GM21825 (cell line): ENCODE data around the gene MAP3K3.
A peak's percentile ranks its signal among the peaks of the same experiment; 100 is the strongest.

ENCODE experiments used
- ATAC-seq: cut with Tn5 transposase; IDR thresholded peaks from one replicate; pipeline ENCODE4 v1.9.1; 2021; ENCODE audit warnings: mild to moderate bottlenecking, moderate library complexity; ENCODE audit not compliant: unreplicated experiment

The MAP3K3 gene

DNA sequence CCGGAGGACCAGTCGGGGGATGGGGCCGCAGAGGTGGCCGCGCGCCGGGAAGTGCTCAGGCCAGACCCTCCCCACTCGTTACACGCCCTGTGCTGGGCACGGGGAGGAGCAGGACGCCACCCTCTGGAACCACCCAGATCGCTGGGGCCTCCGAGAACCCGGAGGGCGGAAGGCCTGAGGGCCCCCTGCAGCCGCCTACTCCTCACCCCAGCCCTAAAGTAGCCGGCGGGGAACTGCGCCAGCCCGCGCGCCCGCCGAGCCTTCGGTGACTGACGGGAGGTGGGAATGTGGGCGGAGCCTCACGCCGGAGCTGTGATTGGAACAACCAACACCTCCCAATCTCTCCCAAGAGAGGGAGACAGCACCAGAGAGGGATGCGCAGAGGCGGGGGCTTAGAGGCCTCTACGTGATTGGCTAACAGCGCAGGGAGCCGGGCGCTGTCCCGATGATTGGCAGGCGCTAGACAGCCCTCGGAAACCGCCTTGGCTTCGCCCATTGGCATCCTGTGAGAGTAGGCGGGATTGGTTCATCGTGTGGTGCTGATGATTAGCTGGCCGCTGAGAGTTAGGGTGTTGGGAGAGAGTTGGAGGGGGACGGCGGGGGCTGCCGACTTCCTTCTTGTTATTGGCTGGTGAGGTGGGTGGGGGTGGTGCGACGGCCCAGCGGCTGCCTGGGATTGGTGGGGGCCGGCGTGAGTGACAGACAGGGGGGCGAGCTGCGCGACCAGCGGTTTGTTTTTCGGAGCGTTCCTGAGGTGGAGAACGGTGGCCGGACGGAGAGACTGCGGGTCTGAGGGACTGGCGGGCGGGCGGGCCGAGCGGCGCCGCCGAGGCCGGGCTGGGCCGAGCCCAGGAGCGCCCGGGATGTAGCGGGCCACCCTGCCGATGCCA, at the start of gene MAP3K3:
Gene MAP3K3, plus strand, starts transcription at position 734 of the 890 bp plus-strand sequence. CDS start 343 bp downstream, outside the sequence.
- ATAC-seq: peak; percentile 92

DNA sequence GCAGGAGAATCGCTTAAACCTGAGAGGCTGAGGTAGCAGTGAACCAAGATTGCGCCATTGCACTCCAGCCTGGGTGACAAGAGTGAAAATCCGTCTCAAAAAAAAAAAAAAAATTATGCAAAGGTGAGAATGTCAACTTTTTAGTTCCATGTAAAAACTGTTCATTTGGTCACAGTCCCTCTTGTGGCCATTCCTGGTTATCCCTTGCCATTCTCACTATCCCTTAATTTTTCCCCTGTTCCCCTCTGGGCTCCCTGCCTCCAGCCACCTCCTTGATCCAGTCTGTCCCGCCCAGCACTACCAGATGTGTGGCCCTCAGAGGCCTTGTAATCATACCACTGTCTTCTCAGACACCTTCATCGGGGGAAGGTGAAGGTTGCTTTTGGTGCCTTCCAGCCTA, 48.6 kb upstream of the MAP3K3 start:
- ATAC-seq: no peak

DNA sequence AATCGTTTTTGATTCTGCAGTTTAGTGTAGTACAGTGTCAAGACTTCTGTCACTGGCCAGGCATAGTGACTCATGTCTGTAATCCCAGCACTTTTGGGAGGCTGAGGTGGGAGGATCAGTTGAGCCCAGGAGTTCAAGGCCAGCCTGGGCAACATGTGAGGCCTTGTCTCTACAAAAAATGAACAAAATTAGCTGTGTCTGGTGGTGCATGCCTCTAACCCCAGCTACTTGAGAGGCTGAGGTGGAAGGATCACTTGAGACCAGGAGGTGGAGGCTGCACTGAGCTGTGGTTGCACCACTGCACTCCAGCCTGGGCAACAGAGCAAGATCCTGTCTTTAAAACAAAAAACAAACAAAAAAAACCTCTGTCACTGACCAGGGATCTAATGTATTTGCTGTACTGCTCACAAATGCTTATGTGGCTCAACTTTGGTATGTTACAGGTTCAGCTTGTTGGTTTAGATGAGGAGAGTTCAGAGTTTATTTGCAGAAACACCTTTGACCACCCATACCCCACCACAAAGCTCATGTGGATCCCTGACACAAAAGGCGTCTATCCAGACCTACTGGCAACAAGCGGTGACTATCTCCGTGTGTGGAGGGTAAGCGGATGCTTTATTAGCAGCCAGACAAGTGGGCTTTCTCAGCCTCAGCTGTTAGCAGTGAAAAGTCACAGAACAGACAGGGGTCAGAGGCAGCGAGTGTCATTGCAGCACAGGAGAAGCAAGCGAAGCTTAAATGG, 44.0 kb upstream of the MAP3K3 start:
- ATAC-seq: no peak

DNA sequence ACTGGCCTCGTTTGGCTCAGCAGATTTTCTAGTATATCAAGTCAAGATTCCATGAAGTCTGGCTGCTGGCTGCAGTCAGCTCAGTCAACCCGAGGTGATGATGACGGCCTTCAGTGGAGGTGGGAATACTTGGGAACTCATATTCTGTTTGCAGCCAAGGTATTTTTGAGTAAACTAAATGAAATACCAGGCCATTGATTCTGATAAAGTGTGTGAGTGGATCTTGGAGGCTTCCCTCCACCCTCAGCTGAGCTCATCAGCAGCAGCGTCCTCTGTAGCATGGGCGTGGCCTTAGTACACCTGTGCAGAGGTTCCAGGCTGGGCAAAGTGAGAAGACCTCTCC, 43.5 kb upstream of the MAP3K3 start:
- no peak for ATAC-seq

DNA sequence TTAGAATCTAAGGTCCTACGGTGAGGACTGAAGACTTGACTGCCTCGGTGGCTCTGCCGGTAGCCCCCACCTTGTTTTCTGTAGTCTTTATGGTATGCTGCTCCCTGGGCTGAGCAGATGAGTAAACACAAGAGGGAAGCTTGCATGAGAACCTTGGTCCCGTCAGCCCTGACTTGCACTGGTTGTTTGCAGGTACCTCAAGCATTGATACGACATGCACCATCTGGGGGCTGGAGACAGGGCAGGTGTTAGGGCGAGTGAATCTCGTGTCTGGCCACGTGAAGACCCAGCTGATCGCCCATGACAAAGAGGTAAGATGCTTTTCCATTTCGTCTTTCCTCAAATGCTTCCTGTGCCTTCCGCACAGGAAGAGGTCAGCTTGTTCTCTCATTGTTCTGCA, 42.6 kb upstream of the MAP3K3 start:
- ATAC-seq: no peak

DNA sequence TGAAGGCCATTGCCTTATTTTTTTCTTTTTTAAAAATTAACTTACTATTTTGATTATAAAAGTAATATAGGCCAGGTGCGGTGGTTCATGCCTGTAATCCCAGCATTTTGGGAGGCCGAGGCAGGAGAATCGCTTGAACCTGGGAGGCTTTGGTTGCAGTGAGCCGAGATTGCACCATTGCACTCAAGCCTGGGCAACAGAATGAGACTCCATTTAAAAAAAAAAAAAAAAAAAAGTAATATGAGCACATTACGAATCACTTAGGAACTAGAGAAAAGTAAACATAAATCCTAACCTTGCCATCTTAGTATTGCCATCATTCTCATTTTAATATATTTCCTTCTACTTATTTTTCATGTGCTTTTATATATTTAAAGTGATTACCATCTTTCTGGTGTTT, 34.4 kb upstream of the MAP3K3 start:
- no peak for ATAC-seq

DNA sequence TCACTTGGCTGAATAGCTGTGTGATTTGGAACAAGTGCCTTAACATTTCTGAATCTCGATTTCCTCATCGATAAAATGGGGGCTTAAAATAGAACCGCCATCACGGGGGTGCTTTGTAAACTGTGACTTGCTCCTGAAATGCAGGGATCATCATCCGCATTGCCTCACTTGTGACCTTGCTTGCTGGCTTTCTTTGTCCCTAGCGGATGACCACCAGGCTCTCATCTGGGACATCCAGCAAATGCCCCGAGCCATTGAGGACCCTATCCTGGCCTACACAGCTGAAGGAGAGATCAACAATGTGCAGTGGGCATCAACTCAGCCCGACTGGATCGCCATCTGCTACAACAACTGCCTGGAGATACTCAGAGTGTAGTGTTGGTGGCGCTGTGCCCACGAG, 33.4 kb upstream of the MAP3K3 start:
- no peak for ATAC-seq

DNA sequence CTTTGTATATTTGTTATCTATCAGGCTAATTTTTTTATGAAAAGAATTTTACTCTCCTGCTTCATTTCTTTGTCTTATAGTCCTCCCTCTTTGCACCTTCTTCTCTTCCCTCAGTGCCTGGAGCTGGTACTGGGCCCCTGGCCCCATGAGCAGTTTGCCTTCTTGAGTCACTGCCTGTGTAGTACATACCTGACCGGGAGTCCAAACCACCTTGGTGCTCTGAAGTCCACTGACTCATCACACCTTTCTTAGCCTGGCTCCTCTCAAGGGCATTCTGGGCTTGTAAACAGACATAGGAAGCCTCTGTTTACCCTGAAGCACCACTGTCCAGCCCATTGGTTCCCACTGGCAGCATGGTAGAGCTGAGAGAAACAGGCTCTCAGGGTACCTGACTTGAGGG, 32.6 kb upstream of the MAP3K3 start:
- ATAC-seq: no peak

DNA sequence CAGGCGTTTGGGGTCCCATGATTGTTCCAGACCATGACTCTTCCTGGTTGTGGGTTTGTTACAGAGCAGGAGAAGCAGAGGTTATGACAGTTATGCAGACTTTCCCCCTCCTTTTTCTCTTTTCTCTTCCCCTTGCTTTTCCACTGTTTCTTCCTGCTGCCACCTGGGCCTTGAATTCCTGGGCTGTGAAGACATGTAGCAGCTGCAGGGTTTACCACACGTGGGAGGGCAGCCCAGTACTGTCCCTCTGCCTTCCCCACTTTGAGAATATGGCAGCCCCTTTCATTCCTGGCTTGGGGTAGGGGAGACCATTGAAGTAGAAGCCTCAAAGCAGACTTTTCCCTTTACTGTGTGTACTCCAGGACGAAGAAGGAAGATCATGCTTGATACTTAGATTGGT, 29.4 kb upstream of the MAP3K3 start:
- ATAC-seq: no peak

DNA sequence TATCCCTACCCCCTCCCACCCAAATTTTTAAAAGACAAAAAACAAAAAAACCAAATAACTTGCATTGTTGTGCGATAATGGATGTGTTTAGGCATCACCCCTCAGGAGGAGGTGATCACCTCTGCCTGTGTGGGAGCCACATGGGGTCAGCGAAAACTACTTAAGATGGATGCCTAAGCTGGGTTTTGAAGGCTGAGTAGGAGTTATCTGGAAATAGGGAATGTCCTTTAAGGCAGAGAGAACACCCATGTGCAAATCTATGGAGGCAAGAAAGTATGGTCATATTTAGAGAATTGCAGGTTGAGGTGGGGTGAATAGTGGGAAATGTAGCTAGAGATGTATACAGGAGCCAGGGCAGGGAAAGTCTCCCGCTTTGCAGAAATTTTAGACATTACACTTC, 27.1 kb upstream of the MAP3K3 start:
- no peak for ATAC-seq

DNA sequence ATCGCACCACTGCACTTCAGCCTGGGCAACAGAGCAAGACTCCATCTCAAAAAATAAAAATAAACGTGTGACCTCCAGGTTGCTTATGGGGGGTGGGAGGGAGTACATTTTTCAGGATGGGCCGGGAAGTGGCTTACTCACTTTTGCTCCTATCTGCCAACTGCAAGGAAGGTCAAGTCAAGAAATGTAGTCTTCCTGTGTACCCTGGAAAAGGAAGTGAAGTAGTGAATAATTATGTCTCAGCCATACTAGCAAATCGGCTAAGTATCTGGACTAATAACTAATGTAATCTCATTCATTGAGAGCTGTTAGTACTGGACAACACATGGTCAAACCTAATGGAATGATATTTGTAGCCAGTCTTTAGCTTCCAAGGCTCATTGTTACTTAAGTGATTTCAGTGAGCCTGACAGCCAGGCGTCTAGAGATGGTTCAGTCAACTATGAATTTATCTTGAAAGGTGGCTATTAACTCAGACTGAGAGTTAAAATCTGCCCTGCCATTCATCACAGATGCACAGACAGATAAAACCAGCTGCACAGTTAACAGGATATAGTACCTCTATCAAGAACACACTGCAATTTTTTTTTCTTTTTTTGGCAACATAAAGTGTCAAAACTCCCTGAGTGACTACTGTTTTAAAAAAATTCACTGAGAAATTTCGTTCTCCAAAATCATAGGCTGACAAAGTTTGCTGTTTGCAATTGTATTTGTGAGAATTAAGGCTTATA, 25.2 kb upstream of the MAP3K3 start:
- ATAC-seq: no peak

DNA sequence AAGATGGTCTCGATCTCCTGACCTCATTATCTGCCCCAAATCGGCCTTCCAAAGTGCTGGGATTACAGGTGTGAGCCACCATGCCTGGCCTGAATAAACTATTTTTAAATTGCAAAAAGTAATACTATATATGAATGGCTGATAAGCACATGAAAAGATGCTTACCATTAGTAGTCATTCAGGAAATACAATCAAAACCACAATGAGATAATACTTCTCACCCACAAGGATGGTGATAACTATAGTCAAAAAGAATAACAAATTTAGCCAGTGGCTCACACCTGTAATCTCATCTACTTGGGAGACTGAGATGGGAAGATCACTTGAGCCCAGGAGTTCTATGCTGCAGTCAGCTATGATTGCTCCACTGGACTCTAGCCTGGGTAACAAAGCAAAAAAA, 23.9 kb upstream of the MAP3K3 start:
- no peak for ATAC-seq

DNA sequence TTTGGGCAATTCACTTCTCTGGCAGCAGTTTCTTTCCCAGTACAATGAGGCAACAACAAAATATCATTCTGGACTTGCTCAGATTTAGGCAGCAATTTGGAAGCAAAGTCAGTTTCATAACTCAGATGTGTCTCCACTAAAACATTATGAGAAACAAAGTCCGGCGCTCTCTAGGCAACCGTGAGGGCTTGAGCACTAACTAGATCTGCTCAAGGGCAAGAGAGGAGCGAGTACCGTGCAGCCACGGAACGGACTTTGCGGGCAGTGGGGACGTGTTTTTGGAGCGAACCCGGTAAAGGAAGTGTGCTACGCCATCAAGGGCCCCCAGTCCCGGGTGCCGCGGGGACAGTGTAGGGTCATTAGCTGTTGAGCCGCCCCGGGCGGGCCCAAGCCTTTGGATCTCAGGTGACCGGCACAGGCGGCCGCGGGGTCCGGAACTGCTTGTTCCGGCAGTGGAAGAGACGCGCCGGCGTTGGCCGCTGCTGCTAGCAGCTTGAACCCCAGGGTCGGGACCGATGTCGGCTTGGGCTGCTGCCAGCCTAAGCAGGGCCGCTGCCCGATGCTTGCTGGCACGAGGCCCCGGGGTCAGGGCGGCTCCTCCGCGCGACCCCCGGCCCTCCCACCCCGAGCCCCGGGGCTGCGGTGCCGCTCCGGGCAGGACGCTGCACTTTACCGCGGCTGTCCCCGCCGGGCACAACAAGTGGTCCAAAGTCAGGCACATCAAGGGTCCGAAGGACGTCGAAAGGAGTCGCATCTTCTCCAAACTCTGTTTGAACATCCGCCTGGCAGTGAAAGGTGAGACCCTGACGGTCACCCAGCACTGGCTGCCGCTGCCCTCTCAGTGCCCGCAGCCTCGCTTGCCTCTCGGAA, 21.4 kb upstream of the MAP3K3 start, which contains the start of gene TACO1:
Gene TACO1, plus strand, starts transcription at position 327 of the 870 bp plus-strand sequence. Its CDS starts 189 bp downstream, at position 516.
- ATAC-seq: peak; percentile 86

DNA sequence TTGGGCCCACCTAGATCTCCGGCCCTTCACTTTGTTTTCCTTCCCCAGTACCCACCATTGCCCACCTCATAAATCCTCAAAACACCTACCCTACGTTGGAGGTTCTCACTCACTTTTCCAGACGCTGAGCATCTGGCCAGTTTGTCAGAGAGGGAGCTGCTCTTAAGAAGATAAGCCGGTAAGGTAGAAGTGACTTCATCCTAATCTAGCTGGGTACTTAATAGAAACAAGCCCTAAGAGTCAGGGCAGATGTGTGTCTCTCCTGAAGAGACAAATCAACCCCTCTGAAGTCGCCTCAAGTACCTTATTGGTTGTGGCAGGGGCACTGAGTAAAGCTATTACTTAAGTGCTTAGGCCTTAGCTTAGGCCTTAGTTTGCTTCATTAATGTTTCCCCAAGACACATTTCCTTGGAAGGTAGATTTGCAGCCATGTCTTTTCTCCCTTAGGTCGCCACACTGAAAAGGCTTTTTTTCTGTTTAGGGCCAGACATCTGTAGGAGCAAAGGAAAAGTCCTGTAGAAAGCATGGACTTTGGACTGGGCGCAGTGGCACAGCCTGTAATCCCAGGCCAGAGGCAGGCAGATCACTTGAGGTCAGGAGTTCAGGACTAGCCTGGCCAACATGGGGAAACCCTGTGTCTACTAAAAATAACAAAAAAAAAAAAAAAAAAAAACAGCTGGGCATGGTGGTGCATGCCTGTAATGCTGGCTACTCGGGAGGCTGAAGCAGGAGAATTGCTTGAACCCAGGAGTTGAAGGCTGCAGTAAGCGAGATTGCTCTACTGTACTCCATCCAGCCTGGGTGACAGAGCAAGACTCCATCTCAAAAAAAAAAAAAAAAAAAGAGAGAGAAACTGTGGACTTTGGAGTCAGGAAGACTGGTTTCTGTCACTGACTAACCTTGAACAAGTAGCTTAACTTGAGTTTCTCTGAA, 20.5 kb upstream of the MAP3K3 start:
- no peak for ATAC-seq

DNA sequence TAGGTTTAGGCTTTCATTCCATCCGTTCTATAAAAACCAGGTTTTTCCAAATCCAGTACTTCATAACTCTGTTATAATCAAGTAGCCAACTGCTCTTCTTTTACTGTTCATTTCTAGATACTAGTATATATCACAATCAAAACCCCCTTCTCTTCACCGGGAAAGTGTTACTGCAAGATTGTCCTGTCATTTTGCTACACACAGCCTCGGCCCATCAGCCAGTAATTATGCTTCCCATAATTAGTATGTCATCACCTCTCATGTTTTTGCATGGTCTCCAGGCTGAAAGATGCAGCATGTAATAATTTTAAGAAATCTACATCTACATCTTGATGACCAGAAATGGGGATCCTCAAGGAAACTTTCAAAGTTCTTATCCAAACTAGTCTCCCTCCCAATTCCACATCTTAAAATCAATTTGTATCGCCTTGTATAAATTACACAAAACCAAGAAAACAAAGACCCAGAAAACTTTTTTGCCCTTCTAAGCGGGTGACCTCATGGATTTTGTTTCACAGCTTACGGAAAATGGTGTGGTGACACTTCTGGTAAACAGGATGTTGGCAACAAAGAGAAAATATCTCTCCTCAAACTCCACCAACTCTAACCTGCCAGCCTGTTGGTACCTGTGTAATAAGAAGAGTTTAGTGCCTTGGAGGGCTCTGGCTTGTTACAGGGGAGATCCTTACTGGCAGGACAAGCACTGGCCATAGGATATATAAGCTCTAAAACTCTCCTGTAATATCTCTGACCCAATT, 12.2 kb upstream of the MAP3K3 start:
- no peak for ATAC-seq

DNA sequence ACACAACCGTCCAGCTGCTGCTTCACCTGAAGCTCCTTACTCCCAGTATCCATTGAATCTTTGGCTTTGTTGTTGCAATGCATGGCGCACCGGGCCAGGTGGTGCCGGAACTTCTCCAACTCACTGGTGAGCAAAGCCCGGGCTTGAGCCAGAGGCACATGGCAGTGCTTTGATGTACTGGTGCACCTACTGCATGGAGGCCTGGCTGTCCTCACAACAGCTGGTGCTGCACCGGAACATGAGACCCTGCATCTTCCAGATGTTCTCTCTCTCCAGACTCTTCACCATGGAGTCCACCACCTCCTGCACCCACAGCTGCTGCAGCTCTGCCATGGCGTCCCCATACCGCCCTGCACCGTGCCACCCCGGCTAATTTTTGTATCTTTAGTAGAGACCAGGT, 11.4 kb upstream of the MAP3K3 start:
- ATAC-seq: no peak

DNA sequence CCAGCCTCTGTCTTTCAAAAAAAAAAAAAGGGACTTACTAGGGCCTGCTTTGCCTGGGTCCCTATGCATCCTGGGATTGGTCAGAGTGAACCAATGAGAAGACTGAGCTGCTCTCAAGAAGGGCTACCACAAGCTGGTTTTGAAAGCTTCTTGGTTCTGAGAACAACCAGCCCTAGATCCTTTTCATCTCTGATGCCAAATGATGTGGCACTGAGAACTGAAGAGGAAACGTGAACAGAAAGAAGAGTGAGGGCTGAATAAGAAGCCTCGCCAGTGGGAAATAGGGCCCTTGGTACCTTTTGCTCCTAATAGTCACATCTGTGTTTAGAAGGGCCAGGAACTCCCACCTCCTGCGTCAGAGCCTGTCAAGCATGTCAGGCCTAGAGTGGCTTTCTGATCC, 10.9 kb upstream of the MAP3K3 start:
- ATAC-seq: no peak

DNA sequence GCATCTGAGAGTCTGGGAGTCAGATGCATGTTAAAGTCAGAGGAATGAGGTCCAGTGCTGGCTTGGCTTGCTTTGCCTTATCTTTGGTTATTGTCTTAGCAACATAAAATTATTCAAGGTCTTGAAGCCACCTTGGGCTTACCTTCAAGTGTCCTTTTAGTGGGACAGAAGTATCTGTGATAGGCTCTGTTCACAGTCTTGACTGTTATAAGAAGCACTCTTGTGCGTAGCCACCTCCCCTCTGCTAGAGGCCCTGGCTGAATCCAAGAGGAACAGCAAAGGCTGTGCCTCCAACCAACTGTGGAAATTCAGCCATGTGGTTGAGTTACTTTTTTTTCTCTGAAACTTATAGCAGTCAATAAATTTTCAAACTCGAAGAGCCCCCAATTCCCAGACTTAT, 8.6 kb upstream of the MAP3K3 start:
- no peak for ATAC-seq

DNA sequence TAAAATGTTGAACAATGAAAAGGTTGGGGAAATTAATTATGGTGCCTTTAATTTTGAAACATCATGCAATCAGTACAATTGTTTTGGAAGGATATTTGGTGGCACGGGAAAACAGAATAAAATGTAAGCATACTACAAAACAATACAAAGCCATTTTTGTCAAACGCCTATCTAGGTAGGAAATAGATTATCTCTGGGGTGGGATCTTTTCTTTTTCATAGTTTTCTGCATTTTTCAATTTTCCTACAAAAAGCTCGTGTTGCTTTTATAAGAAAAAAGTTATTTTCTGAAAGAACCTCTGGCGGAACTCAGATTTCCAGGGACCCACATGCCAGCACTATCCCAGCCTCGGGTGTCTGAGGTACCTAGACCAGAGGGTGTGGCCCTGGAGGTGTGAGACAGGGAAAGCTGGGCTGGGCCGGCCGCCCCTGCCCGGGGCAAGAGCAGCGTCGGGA, 961 bp upstream of the MAP3K3 start:
- no peak for ATAC-seq
